Measurements from ENCODE around the gene PTPRJ.

PTPRJ gene

DNA sequence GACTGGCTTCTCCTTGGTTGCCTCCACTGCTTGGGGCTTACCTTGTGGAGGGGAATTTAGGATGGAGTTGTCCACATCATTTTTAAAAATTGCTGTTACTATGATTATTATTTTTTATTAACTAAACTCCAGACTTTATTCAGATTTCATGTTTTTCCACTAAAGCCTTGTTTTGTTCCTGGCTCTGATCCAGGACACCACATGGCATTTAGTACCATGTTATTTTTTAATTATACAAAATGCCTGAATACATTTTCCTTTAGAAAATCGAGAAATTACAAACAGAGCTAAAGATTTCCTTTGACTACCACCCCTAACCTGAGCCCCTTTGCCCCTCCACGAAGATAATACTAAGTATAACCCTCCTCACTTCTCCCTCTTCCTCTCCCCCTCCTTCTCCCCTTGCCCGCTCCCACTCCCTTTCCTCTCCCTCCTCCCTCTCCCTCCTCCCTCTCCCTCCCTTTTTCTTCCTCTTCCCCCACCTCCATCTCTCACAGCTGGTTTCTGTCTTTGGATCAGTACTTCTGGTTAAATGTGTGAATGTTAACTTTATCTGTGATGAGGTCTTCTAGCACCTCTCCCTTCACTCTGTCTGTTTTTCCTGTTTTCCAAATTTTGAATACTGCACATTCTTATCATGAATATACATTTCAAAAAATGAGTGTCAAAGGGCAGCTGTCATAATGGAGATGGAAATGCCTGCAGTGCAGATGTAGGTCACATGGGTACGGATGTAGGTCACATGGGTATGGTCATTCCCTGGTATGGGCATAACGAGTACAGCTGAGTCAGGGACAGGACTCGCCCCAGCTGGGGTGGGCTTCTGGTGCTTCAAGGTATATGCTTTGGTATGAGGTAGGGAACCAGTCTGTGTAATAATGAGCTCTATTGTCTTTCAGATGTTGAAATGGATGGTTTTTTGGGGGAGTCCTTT, 181.9 kb downstream of the PTPRJ start:
- Histone ChIP-seq H3K9me3 (ENCODE audit: insufficient read depth, low read depth, low read length) (no peaks in the 10 kb centered on the region), H3K27me3 (ENCODE audit: insufficient read depth, low read length) (no peaks in the 10 kb centered on the region), H3K4me1 (ENCODE audit: insufficient read depth, low read length) (no peaks in the 10 kb centered on the region), H3K27ac (ENCODE audit: low read length) (no peak overlapping the region), H3K36me3 (ENCODE audit: insufficient read depth, low read depth, low read length) (peaks cover 25% of the 10 kb centered on the region; the same call in 1 of the 2 replicates), H3K4me3 (ENCODE audit: low read length) (no peak overlapping the region), H3K9ac (ENCODE audit: low read depth, low read length) (no peak overlapping the region)

GRCh38 chr11:48162885-48163268, 182.5 kb downstream of the PTPRJ start:
- H3K36me3 ChIP-seq (ENCODE audit: insufficient read depth, low read depth, low read length) = peaks cover 21% of the 10 kb centered on the region; the same call in 1 of the 2 replicates
- no peak overlapping the region for H3K4me3 ChIP-seq (ENCODE audit: low read length)
- no peak overlapping the region for H3K9ac ChIP-seq (ENCODE audit: low read depth, low read length)
- no peak overlapping the region for H3K27ac ChIP-seq (ENCODE audit: low read length)
- H3K9me3 ChIP-seq (ENCODE audit: insufficient read depth, low read depth, low read length) = no peaks in the 10 kb centered on the region
- H3K27me3 ChIP-seq (ENCODE audit: insufficient read depth, low read length) = no peaks in the 10 kb centered on the region
- H3K4me1 ChIP-seq (ENCODE audit: insufficient read depth, low read length) = no peaks in the 10 kb centered on the region

GRCh38 chr11:48163360-48164100, 183.2 kb downstream of the PTPRJ start:
- no peaks in the 10 kb centered on the region for H3K4me1 ChIP-seq (ENCODE audit: insufficient read depth, low read length)
- H3K9ac ChIP-seq (ENCODE audit: low read depth, low read length) = no peak overlapping the region
- H3K4me3 ChIP-seq (ENCODE audit: low read length) = no peak overlapping the region
- H3K27ac ChIP-seq (ENCODE audit: low read length) = no peak overlapping the region
- H3K9me3 ChIP-seq (ENCODE audit: insufficient read depth, low read depth, low read length) = no peaks in the 10 kb centered on the region
- H3K36me3 ChIP-seq (ENCODE audit: insufficient read depth, low read depth, low read length) = peaks cover 21% of the 10 kb centered on the region; the same call in 1 of the 2 replicates
- H3K27me3 ChIP-seq (ENCODE audit: insufficient read depth, low read length) = no peaks in the 10 kb centered on the region

GRCh38 chr11:48164836-48165235, 184.5 kb downstream of the PTPRJ start:
- Histone ChIP-seq H3K36me3 (ENCODE audit: insufficient read depth, low read depth, low read length) (peaks cover 21% of the 10 kb centered on the region; the same call in 1 of the 2 replicates), H3K9ac (ENCODE audit: low read depth, low read length) (no peak overlapping the region), H3K4me1 (ENCODE audit: insufficient read depth, low read length) (no peaks in the 10 kb centered on the region), H3K4me3 (ENCODE audit: low read length) (no peak overlapping the region), H3K9me3 (ENCODE audit: insufficient read depth, low read depth, low read length) (no peaks in the 10 kb centered on the region), H3K27ac (ENCODE audit: low read length) (no peak overlapping the region), H3K27me3 (ENCODE audit: insufficient read depth, low read length) (no peaks in the 10 kb centered on the region)

DNA sequence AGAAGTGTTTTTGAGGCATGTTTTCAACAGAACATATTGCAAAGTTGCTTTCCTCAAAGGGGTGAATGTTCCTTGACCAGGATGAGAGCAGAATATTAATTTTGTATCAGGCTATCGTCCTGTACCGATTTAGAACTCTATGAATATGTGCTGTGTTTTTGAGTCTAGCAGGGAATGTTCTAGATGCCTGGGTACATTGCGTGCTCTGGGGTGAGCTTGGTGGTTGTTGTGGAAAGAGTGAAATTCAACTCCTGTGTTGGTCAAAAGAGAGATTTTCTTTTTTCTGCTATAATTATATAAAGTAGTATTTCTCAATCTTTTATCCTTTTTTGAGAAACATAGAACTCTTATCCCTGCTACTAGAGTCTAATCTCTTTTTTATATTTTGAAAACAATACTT, 185.1 kb downstream of the PTPRJ start:
- Histone ChIP-seq H3K4me3 (ENCODE audit: low read length) (no peak overlapping the region), H3K27ac (ENCODE audit: low read length) (no peak overlapping the region), H3K9ac (ENCODE audit: low read depth, low read length) (no peak overlapping the region), H3K4me1 (ENCODE audit: insufficient read depth, low read length) (no peaks in the 10 kb centered on the region), H3K36me3 (ENCODE audit: insufficient read depth, low read depth, low read length) (peaks cover 21% of the 10 kb centered on the region; the same call in 1 of the 2 replicates), H3K27me3 (ENCODE audit: insufficient read depth, low read length) (no peaks in the 10 kb centered on the region), H3K9me3 (ENCODE audit: insufficient read depth, low read depth, low read length) (no peaks in the 10 kb centered on the region)

GRCh38 chr11:48167380-48167779, 187.0 kb downstream of the PTPRJ start:
- Histone ChIP-seq H3K4me1 (ENCODE audit: insufficient read depth, low read length) (no peaks in the 10 kb centered on the region), H3K36me3 (ENCODE audit: insufficient read depth, low read depth, low read length) (peaks cover 21% of the 10 kb centered on the region; the same call in 1 of the 2 replicates), H3K27ac (ENCODE audit: low read length) (no peak overlapping the region), H3K27me3 (ENCODE audit: insufficient read depth, low read length) (no peaks in the 10 kb centered on the region), H3K4me3 (ENCODE audit: low read length) (no peak overlapping the region), H3K9ac (ENCODE audit: low read depth, low read length) (no peak overlapping the region), H3K9me3 (ENCODE audit: insufficient read depth, low read depth, low read length) (no peaks in the 10 kb centered on the region)

GRCh38 chr11:48168815-48169214, 188.5 kb downstream of the PTPRJ start:
- H3K4me3 ChIP-seq (ENCODE audit: low read length) = no peak overlapping the region
- H3K9me3 ChIP-seq (ENCODE audit: insufficient read depth, low read depth, low read length) = no peaks in the 10 kb centered on the region
- H3K27me3 ChIP-seq (ENCODE audit: insufficient read depth, low read length) = no peaks in the 10 kb centered on the region
- no peaks in the 10 kb centered on the region for H3K4me1 ChIP-seq (ENCODE audit: insufficient read depth, low read length)
- H3K27ac ChIP-seq (ENCODE audit: low read length) = no peak overlapping the region
- no peak overlapping the region for H3K9ac ChIP-seq (ENCODE audit: low read depth, low read length)
- peaks cover 14% of the 10 kb centered on the region; the same call in 1 of the 2 replicates for H3K36me3 ChIP-seq (ENCODE audit: insufficient read depth, low read depth, low read length)

GRCh38 chr11:48169259-48169658, 188.9 kb downstream of the PTPRJ start:
- Histone ChIP-seq H3K4me1 (ENCODE audit: insufficient read depth, low read length) (no peaks in the 10 kb centered on the region), H3K4me3 (ENCODE audit: low read length) (no peak overlapping the region), H3K9me3 (ENCODE audit: insufficient read depth, low read depth, low read length) (no peaks in the 10 kb centered on the region), H3K9ac (ENCODE audit: low read depth, low read length) (no peak overlapping the region), H3K27me3 (ENCODE audit: insufficient read depth, low read length) (no peaks in the 10 kb centered on the region), H3K27ac (ENCODE audit: low read length) (no peak overlapping the region), H3K36me3 (ENCODE audit: insufficient read depth, low read depth, low read length) (peaks cover 9% of the 10 kb centered on the region; the same call in 1 of the 2 replicates)

GRCh38 chr11:48169717-48170116, 189.4 kb downstream of the PTPRJ start:
- Histone ChIP-seq H3K4me3 (ENCODE audit: low read length) (no peak overlapping the region), H3K27me3 (ENCODE audit: insufficient read depth, low read length) (no peaks in the 10 kb centered on the region), H3K9ac (ENCODE audit: low read depth, low read length) (no peak overlapping the region), H3K27ac (ENCODE audit: low read length) (no peak overlapping the region), H3K4me1 (ENCODE audit: insufficient read depth, low read length) (no peaks in the 10 kb centered on the region), H3K9me3 (ENCODE audit: insufficient read depth, low read depth, low read length) (no peaks in the 10 kb centered on the region), H3K36me3 (ENCODE audit: insufficient read depth, low read depth, low read length) (peaks cover 7% of the 10 kb centered on the region; the same call in 1 of the 2 replicates)

- H3K9ac ChIP-seq (ENCODE audit: low read depth, low read length) = no peak overlapping the region
- no peak overlapping the region for H3K27ac ChIP-seq (ENCODE audit: low read length)
- no peaks in the 10 kb centered on the region for H3K36me3 ChIP-seq (ENCODE audit: insufficient read depth, low read depth, low read length)
- H3K4me3 ChIP-seq (ENCODE audit: low read length) = no peak overlapping the region
- H3K9me3 ChIP-seq (ENCODE audit: insufficient read depth, low read depth, low read length) = no peaks in the 10 kb centered on the region
- no peaks in the 10 kb centered on the region for H3K4me1 ChIP-seq (ENCODE audit: insufficient read depth, low read length)
- no peaks in the 10 kb centered on the region for H3K27me3 ChIP-seq (ENCODE audit: insufficient read depth, low read length)
Measured at GRCh38 chr11:48170241-48171233, 190.2 kb downstream of the PTPRJ start.
